Tibial nerve (tissue), 3 donors: ENCODE results near the gene PRKAG2.

Experiments used
- POLR2A ChIP-seq, 2 donors: fragments of 450-650 bp; IDR thresholded peaks; one replicate each; pipeline ENCODE4 v1.6.1; 2017; ENCODE audit warnings: antibody characterized with exemption in 2 of 2, mild to moderate bottlenecking in 2 of 2, moderate library complexity in 2 of 2
- TF ChIP-seq, protein P1 (sequence below), 5 experiments: fragments of 200-600 bp in 3 of 5; fragments of 450-650 bp in 2 of 5; sonication (generic) in 3 of 5; IDR thresholded peaks; one replicate each; pipeline ENCODE4 v1.5.1; 2016 to 2019; ENCODE audit warnings: antibody characterized with exemption in 5 of 5, mild to moderate bottlenecking in 3 of 5, moderate library complexity in 2 of 5

DNA sequence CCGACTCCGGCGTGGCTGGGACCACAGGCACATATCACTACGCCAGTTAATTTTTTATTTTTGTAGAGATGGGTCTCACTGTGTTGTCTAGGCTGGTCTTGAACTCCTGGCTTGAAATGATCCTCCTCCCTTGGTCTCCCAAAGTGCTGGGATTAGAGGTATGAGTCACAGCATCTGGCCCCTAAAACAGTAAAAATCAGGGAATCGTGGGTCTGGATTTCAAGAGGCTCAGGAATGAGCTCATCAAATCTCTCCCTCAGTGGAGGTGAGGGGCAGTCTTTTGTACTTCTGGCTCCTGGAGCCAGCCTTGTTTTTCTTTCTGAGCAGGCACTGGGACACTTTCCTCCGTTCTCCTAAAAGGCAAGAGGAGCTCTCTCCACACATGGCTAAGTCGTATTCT, 325.1 kb downstream of the PRKAG2 start:
- TF ChIP-seq, protein P1, sequence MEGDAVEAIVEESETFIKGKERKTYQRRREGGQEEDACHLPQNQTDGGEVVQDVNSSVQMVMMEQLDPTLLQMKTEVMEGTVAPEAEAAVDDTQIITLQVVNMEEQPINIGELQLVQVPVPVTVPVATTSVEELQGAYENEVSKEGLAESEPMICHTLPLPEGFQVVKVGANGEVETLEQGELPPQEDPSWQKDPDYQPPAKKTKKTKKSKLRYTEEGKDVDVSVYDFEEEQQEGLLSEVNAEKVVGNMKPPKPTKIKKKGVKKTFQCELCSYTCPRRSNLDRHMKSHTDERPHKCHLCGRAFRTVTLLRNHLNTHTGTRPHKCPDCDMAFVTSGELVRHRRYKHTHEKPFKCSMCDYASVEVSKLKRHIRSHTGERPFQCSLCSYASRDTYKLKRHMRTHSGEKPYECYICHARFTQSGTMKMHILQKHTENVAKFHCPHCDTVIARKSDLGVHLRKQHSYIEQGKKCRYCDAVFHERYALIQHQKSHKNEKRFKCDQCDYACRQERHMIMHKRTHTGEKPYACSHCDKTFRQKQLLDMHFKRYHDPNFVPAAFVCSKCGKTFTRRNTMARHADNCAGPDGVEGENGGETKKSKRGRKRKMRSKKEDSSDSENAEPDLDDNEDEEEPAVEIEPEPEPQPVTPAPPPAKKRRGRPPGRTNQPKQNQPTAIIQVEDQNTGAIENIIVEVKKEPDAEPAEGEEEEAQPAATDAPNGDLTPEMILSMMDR (IDR thresholded peaks at IDR 0.05): no peak
- TF ChIP-seq POLR2A (IDR thresholded peaks at IDR 0.05): no peak
